Calu3 (cell line): ENCODE data around the gene ESR2. TPM values are rescaled to one million over a fixed set of nuclear protein-coding genes. Genes with fewer than 3 reads are reported as not detected.

Source experiments
- BruUV-seq: library from RNA; stranded (reverse); fragments of 400-500 nt; replicated peaks from 2 replicates; lab custom pipeline; 2021; lab: Mats Ljungman, UMichigan
- CTCF ChIA-PET: fragments of 300-600 bp; sonication (Branson Sonifier 250); formaldehyde crosslinking; loops from one replicate; lab custom pipeline; 2022; ENCODE audit warnings: antibody characterized with exemption; lab: Charles Lee
- DNase-seq: peaks from one replicate; pipeline ENCODE4 v3.0.0; 2022
- H3K27ac Mint-ChIP-seq: one replicate; pipeline ENCODE4 v1.8.0; 2022; ENCODE audit warnings: mixed read lengths; ENCODE audit not compliant: unreplicated experiment
- H3K27me3 Mint-ChIP-seq: one replicate; pipeline ENCODE4 v1.8.0; 2022; ENCODE audit warnings: mixed read lengths; ENCODE audit not compliant: unreplicated experiment
- H3K36me3 Mint-ChIP-seq: one replicate; pipeline ENCODE4 v1.8.0; 2022; ENCODE audit warnings: mild to moderate bottlenecking, moderate library complexity, mixed read lengths; ENCODE audit not compliant: insufficient read depth, unreplicated experiment
- H3K4me1 Mint-ChIP-seq: one replicate; pipeline ENCODE4 v1.8.0; 2022; ENCODE audit warnings: mild to moderate bottlenecking, low read depth, mixed read lengths; ENCODE audit not compliant: unreplicated experiment
- H3K4me3 Mint-ChIP-seq: one replicate; pipeline ENCODE4 v1.8.0; 2022; ENCODE audit warnings: mild to moderate bottlenecking, low read depth, moderate library complexity, mixed read lengths; ENCODE audit not compliant: unreplicated experiment
- H3K9me3 Mint-ChIP-seq: one replicate; pipeline ENCODE4 v1.8.0; 2022; ENCODE audit warnings: low read depth, mixed read lengths; ENCODE audit not compliant: unreplicated experiment
- CTCF ChIP-seq: fragments of 200-600 bp; IDR thresholded peaks from one replicate; pipeline ENCODE4 v1.8.0; 2022; ENCODE audit warnings: antibody characterized with exemption; ENCODE audit not compliant: unreplicated experiment
- intact Hi-C: fragments of 100-400 bp; cut with micrococcal nuclease; formaldehyde crosslinking; loops from one replicate; pipeline ENCODE4 v1.10.0; 2022; ENCODE audit not compliant: unreplicated experiment
- total RNA-seq: library from RNA; stranded (reverse); gene quantifications from 2 replicates; pipeline ENCODE4 v1.2.3, GENCODE V29; 2022

ESR2 gene
- total RNA-seq, 1 experiment from 2014 or later: not detected

- Mint-ChIP-seq H3K27me3 (no peaks in the 10 kb centered on the region), H3K9me3 (no peaks in the 10 kb centered on the region), H3K36me3 (peaks cover 37% of the 10 kb centered on the region), H3K4me3 (no peak overlapping the region), H3K27ac (no peak overlapping the region), H3K4me1 (no peaks in the 10 kb centered on the region)
- CTCF ChIA-PET: interaction anchor here (0.6 kb wide), 1 partner anchor 552 kb away, joined by 3 read pairs; no protein-coding TSS in a partner anchor
- intact Hi-C loops: no loop called here
- TF ChIP-seq CTCF: no peak
- no peak for DNase-seq
- no TSS peak for BruUV-seq
Observed at GRCh38 chr14:64232095-64232838, 61.9 kb downstream of the ESR2 start.

- no peak overlapping the region for H3K27ac Mint-ChIP-seq
- intact Hi-C loops: no loop called here
- no peaks in the 10 kb centered on the region for H3K9me3 Mint-ChIP-seq
- CTCF ChIA-PET: interaction anchor here (0.6 kb wide), 1 partner anchor 18 kb away, joined by 5 read pairs; no protein-coding TSS in a partner anchor
- no peak overlapping the region for H3K4me3 Mint-ChIP-seq
- no peaks in the 10 kb centered on the region for H3K4me1 Mint-ChIP-seq
- TF ChIP-seq CTCF: no peak
- BruUV-seq: no TSS peak
- H3K27me3 Mint-ChIP-seq: no peaks in the 10 kb centered on the region
- H3K36me3 Mint-ChIP-seq: peaks cover 30% of the 10 kb centered on the region
- no peak for DNase-seq
Observed at GRCh38 chr14:64229489-64229888, 64.7 kb downstream of the ESR2 start.

DNA sequence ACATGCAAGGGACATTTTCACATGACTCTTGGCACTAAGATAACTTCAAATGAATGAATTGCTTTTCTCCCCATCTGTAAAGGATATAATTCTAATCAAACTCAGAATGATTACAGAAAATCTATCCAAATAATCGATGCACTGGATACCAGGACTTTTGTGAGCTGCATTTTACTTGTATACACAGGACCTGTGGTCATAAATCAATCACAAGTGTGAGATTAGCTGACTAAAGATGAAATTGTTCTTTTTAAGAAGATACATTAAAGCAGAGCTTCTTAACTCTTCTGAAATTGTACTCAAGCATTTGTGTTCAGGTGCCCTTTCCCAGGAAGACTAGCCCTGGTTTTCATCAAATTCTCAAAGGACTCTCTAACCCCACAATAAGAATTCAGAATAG lies 66.3 kb downstream of the ESR2 start:
- intact Hi-C loops: no loop called here
- no peak for DNase-seq
- Mint-ChIP-seq H3K27ac (no peak overlapping the region), H3K4me1 (no peaks in the 10 kb centered on the region), H3K4me3 (no peak overlapping the region), H3K9me3 (no peaks in the 10 kb centered on the region), H3K36me3 (peaks cover 22% of the 10 kb centered on the region), H3K27me3 (no peaks in the 10 kb centered on the region)
- TF ChIP-seq CTCF: no peak
- CTCF ChIA-PET: no interaction called here
- no TSS peak for BruUV-seq

- CTCF ChIA-PET: no interaction called here
- BruUV-seq: no TSS peak
- Mint-ChIP-seq H3K36me3 (peaks cover 27% of the 10 kb centered on the region), H3K4me3 (no peak overlapping the region), H3K27ac (no peak overlapping the region), H3K27me3 (no peaks in the 10 kb centered on the region), H3K4me1 (no peaks in the 10 kb centered on the region), H3K9me3 (no peaks in the 10 kb centered on the region)
- no peak for TF ChIP-seq CTCF
- no peak for DNase-seq
- intact Hi-C loops: no loop called here
Observed at GRCh38 chr14:64225151-64225757, 68.9 kb downstream of the ESR2 start.
